ENCODE data around the gene BEND6.
A peak's percentile ranks its signal among the peaks of the same experiment; 100 is the strongest.

BEND6 gene

GRCh38 chr6:56954403-56955170, at the start of gene BEND6:
Gene BEND6 (plus strand): TSS chr6:56955107. CDS start chr6:56981811, 26,704 bp downstream.
- DNase-seq: peak in 1 of 2 donors; percentile 2

GRCh38 chr6:56905378-56905777, 49.5 kb upstream of the BEND6 start:
- DNase-seq: no peak

GRCh38 chr6:56906752-56907151, 48.2 kb upstream of the BEND6 start:
- DNase-seq: no peak

- no peak for DNase-seq
Measured at GRCh38 chr6:56909115-56909907, 45.6 kb upstream of the BEND6 start.

GRCh38 chr6:56911847-56912246, 43.1 kb upstream of the BEND6 start:
- DNase-seq: no peak

- no peak for DNase-seq
Measured at GRCh38 chr6:56913285-56914074, 41.4 kb upstream of the BEND6 start.

GRCh38 chr6:56914798-56915658, 39.9 kb upstream of the BEND6 start:
- DNase-seq: no peak

- no peak for DNase-seq
Measured at GRCh38 chr6:56915832-56916231, 39.1 kb upstream of the BEND6 start.

GRCh38 chr6:56916849-56917551, 37.9 kb upstream of the BEND6 start:
- no peak for DNase-seq

- no peak for DNase-seq
Measured at GRCh38 chr6:56922645-56923044, 32.3 kb upstream of the BEND6 start.

- no peak for DNase-seq
Measured at GRCh38 chr6:56923565-56923964, 31.3 kb upstream of the BEND6 start.

GRCh38 chr6:56927538-56928453, 27.1 kb upstream of the BEND6 start:
- DNase-seq: no peak

- no peak for DNase-seq
Measured at GRCh38 chr6:56930846-56931245, 24.1 kb upstream of the BEND6 start.

GRCh38 chr6:56932910-56933477, 21.9 kb upstream of the BEND6 start:
- DNase-seq: no peak

GRCh38 chr6:56933650-56934049, 21.3 kb upstream of the BEND6 start:
- DNase-seq: no peak

- no peak for DNase-seq
Measured at GRCh38 chr6:56934876-56935275, 20.0 kb upstream of the BEND6 start.

- DNase-seq: no peak
Measured at GRCh38 chr6:56936466-56936865, 18.4 kb upstream of the BEND6 start.

GRCh38 chr6:56938649-56939191, 16.2 kb upstream of the BEND6 start:
- no peak for DNase-seq

- no peak for DNase-seq
Measured at GRCh38 chr6:56940463-56940862, 14.4 kb upstream of the BEND6 start.

- no peak for DNase-seq
Measured at GRCh38 chr6:56940977-56941376, 13.9 kb upstream of the BEND6 start.

Data from CD4-positive, alpha-beta T cell treated with Interferon alpha-2 for 1 hour (primary cell).